HUES6 (cell line): Measurements from ENCODE around the gene GAD1.
A peak's percentile ranks its signal among the peaks of the same experiment; 100 is the strongest.

ENCODE experiments used
- H3K27ac ChIP-seq: 2 replicates; pipeline ENCODE4 v1.7.0; 2013; ENCODE audit warnings: low read depth, mild to moderate bottlenecking, low read length, inconsistent platforms
- H3K27me3 ChIP-seq: 2 replicates; pipeline ENCODE4 v1.6.1; 2013; ENCODE audit warnings: low read length; ENCODE audit not compliant: control insufficient read depth, insufficient read depth
- H3K36me3 ChIP-seq: 2 replicates; pipeline ENCODE4 v1.6.1; 2013; ENCODE audit warnings: low read length; ENCODE audit not compliant: control insufficient read depth, insufficient read depth
- H3K4me1 ChIP-seq: 2 replicates; pipeline ENCODE4 v1.6.1; 2013; ENCODE audit warnings: low read length; ENCODE audit not compliant: control insufficient read depth, insufficient read depth
- H3K4me3 ChIP-seq: 2 replicates; pipeline ENCODE4 v1.5.1; 2013; ENCODE audit warnings: low read depth, low read length
- H3K9ac ChIP-seq: one replicate; pipeline ENCODE4 v1.6.1; 2013; ENCODE audit warnings: mild to moderate bottlenecking, low read length
- H3K9me3 ChIP-seq: 2 replicates; pipeline ENCODE4 v1.6.1; 2013; ENCODE audit warnings: low read depth, low read length; ENCODE audit not compliant: control insufficient read depth, insufficient read depth

Gene GAD1

DNA sequence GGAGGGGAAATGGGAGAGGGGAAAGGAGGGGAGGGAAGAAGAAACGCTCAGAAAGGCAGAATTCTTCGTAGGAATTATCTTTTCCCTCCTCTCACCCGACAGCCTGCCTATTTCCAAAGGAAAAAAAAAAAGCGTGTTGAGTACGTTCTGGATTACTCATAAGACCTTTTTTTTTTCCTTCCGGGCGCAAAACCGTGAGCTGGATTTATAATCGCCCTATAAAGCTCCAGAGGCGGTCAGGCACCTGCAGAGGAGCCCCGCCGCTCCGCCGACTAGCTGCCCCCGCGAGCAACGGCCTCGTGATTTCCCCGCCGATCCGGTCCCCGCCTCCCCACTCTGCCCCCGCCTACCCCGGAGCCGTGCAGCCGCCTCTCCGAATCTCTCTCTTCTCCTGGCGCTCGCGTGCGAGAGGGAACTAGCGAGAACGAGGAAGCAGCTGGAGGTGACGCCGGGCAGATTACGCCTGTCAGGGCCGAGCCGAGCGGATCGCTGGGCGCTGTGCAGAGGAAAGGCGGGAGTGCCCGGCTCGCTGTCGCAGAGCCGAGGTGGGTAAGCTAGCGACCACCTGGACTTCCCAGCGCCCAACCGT, at the start of gene GAD1:
Gene GAD1 (plus strand): TSS at position 384 of the 589 bp plus-strand sequence. CDS start 1,705 bp downstream, outside the sequence.
- H3K9me3 ChIP-seq: no peaks in the 10 kb centered on the region
- peak within 1 kb of the TSS; percentile 76 for H3K4me3 ChIP-seq
- peaks cover 42% of the 10 kb centered on the region for H3K4me1 ChIP-seq
- H3K36me3 ChIP-seq: peaks cover 5% of the 10 kb centered on the region; the same call in 1 of the 2 replicates
- H3K27me3 ChIP-seq: peaks cover 86% of the 10 kb centered on the region
- H3K9ac ChIP-seq: peak within 1 kb of the TSS; percentile 90
- peak within 1 kb of the TSS; percentile 22; the same call in 1 of the 2 replicates for H3K27ac ChIP-seq

DNA sequence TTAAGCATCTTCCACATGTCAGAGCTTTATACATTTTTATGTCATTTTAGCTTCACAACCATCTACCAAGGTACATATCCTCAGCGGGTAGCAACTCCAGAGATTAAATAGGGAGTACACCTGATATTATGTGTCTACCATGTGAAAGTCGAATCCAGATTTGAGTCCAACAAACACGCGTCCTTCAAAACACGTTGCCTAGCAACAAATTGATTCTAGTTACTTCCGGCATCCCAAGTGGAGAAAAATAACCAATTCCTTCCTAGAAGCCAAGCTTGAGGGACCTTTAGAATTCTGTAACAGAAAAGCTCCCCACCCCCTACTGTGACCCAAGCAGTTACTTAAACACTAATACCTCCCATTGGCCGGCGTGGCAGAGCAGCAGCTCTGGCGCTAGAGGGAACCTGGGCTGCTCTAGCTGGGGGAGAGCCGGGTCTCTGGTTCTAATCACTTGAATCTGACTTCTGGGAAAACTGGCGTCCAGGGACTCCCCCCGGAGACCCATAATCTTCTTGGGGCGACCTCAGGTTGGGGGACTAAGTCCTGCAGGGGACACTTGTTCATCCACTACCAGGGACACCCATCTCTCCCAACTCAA, 46.6 kb upstream of the GAD1 start, which contains the start of gene ERICH2:
Gene ERICH2 (plus strand): TSS at position 371 of the 598 bp plus-strand sequence. CDS start 304 bp downstream, outside the sequence.
- Histone ChIP-seq H3K36me3 (no peaks in the 10 kb centered on the region), H3K27ac (peak within 1 kb of the TSS; percentile 80), H3K9ac (peak within 1 kb of the TSS; percentile 91), H3K4me3 (peak within 1 kb of the TSS; percentile 80), H3K4me1 (peaks cover 16% of the 10 kb centered on the region), H3K27me3 (no peaks in the 10 kb centered on the region), H3K9me3 (no peaks in the 10 kb centered on the region)

DNA sequence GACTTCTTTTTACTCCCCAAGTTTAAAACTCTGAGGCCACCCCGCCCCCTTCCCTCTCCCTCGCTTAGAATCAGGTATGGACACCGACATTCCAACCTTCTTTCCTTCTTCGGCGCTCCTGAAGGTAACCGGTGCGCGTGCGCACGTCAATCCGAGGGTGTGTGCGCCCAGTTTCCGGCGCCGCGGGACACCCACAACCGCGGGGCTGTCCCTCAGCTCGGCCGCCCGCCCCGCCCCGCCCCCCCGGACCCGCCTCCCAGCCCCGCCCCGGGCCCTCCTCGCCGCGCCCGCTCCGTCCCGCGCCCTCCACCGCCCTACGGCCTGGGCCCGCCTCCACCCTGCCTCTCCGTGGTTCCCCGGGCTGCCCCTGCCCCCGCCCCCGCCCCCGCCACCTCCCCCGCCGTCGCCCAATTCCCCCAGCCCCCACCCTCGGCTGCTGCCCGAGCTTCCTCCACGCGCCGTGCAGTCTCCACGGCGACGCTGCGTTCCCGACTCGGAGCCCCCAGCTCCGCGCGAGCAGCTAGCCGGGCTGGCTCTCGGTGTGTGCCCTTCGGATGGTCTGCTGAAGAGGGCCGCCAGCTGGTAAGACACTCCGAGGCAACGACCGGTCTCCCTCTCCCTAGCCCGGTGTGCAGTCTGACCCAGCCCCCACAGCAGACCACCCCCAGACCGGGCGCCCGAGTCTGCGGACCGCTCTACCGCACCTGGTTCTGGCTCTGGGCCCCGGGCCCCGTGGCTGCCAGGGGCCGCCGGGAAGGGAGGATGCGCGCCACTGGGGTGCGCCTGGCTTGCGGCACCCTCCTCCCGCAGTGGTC, 45.9 kb upstream of the GAD1 start:
- H3K4me3 ChIP-seq: peak overlapping the region; percentile 80

DNA sequence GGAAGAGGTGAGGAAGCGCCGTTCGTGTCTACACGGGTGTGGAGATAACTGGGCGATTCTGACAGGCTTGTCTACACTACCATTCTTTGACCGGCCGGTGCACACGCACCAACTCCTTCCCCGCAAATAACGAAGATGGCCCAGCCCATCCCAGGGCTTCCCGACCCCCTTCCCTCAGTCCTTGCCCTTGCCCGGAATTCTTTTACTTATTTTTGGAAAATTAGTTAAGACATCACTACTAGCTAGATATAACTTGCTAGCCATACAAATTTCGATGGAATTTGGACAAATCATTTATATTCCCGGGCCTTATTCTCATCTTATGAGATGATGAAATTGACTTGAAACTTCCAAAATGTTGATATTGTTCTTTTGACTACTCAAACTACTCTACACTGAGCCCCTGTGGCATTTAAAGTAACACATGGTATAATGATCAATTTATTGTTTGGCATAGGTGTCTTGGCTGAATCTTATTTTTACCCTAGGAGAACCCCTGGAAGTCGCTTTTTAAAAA, 45.2 kb upstream of the GAD1 start:
- Histone ChIP-seq H3K9ac (peak overlapping the region; percentile 91), H3K27ac (peak overlapping the region; percentile 40; the same call in 1 of the 2 replicates), H3K4me3 (peak overlapping the region; percentile 80), H3K36me3 (no peaks in the 10 kb centered on the region), H3K9me3 (no peaks in the 10 kb centered on the region), H3K27me3 (no peaks in the 10 kb centered on the region), H3K4me1 (peaks cover 10% of the 10 kb centered on the region)

More for the DNA sequence above, 45.9 kb upstream of the GAD1 start:
- no peaks in the 10 kb centered on the region for H3K27me3 ChIP-seq
- peak overlapping the region; percentile 91 for H3K9ac ChIP-seq
- no peaks in the 10 kb centered on the region for H3K36me3 ChIP-seq
- peaks cover 10% of the 10 kb centered on the region for H3K4me1 ChIP-seq
- H3K9me3 ChIP-seq: no peaks in the 10 kb centered on the region
- peak overlapping the region; percentile 80 for H3K27ac ChIP-seq

DNA sequence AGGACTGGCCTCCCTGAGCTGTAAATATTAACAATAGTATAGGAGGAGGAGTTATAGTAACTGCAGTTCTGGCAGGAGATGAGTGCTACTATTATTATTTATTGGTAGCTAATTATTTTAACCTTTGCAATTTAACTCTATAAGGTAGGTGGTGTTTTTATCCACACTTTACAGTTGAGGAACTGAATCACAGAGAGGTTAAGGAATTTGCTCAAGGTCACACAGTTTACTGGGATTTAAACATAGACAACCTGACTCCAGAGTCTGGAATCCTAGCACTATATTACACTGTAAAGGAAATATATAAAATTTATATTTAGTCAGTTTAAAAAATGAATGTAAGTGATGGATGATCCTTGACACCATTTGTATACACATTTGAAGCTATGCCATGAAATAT, 44.4 kb upstream of the GAD1 start:
- H3K4me3 ChIP-seq: peak overlapping the region; percentile 80; the same call in 1 of the 2 replicates
- no peaks in the 10 kb centered on the region for H3K36me3 ChIP-seq
- no peak overlapping the region for H3K27ac ChIP-seq
- peaks cover 6% of the 10 kb centered on the region; the same call in 1 of the 2 replicates for H3K4me1 ChIP-seq
- no peaks in the 10 kb centered on the region for H3K27me3 ChIP-seq
- H3K9ac ChIP-seq: no peak overlapping the region
- H3K9me3 ChIP-seq: no peaks in the 10 kb centered on the region

DNA sequence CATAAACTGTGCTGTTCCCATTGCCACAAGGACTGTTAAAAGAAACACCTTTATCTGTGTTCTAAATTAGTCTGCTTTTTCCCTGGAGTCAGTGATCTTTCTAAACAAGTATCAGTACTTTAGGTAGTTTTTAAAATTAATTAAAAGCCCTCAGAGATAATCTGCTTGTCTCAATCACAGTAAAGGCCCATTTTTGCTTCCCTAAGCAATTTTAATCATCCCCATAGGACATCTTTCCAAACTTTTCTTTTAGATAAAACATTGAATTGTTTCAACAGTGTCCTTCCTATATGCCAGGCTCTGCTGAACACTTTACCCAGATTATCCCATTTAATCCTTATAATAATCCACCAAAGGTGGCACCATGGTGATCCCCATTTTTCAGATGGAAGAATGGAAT, 42.6 kb upstream of the GAD1 start:
- Histone ChIP-seq H3K9me3 (no peaks in the 10 kb centered on the region), H3K9ac (no peak overlapping the region), H3K36me3 (no peaks in the 10 kb centered on the region), H3K27ac (no peak overlapping the region), H3K4me3 (no peak overlapping the region), H3K4me1 (peaks cover 16% of the 10 kb centered on the region), H3K27me3 (no peaks in the 10 kb centered on the region)

DNA sequence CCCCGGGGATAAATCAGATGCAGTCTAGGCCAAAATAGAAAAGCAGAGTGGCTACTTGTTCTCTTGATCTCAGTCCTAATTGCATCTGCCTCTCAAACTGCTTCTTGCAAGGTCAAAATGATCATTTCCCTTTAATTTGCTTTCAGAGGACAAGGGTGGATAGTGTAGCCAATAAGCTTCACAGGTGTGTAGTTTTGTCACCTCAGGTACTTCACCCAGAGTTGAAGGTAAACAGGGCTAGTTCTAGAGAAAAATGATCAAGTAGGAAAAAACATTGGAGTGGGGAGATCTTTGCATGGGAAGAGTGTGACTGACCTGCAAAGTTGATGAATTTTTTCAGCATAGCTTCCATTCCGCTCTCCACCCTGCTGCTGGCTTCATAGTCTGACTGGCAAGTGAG, 37.8 kb upstream of the GAD1 start:
- no peak overlapping the region for H3K27ac ChIP-seq
- H3K4me3 ChIP-seq: no peak overlapping the region
- no peaks in the 10 kb centered on the region for H3K27me3 ChIP-seq
- H3K9ac ChIP-seq: no peak overlapping the region
- peaks cover 11% of the 10 kb centered on the region for H3K4me1 ChIP-seq
- H3K36me3 ChIP-seq: 0 out of 2 replicates have a peak, but pooled peaks cover 4% of the 10 kb centered on the region
- H3K9me3 ChIP-seq: no peaks in the 10 kb centered on the region

DNA sequence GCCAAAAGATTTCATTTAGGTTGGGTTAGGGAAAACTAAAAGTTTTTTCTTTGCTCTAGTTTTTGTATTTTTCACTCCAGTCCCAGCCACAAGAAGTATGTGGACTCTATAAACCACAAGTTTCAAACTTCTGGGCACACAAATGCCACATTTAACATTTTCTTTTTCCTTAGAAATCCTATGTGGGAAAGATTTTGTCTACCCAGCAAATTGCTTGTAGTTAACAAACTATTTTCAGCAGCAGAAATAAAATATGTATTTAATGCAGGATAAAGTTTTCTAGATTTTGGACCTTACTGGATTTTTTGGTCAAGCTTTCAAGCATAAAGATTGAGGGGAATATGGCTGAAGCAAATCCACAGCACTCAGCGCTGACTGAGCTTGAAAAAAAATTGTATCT, 37.4 kb upstream of the GAD1 start:
- Histone ChIP-seq H3K9ac (no peak overlapping the region), H3K36me3 (0 out of 2 replicates have a peak, but pooled peaks cover 4% of the 10 kb centered on the region), H3K4me1 (peaks cover 11% of the 10 kb centered on the region), H3K4me3 (no peak overlapping the region), H3K27me3 (no peaks in the 10 kb centered on the region), H3K27ac (no peak overlapping the region), H3K9me3 (no peaks in the 10 kb centered on the region)

DNA sequence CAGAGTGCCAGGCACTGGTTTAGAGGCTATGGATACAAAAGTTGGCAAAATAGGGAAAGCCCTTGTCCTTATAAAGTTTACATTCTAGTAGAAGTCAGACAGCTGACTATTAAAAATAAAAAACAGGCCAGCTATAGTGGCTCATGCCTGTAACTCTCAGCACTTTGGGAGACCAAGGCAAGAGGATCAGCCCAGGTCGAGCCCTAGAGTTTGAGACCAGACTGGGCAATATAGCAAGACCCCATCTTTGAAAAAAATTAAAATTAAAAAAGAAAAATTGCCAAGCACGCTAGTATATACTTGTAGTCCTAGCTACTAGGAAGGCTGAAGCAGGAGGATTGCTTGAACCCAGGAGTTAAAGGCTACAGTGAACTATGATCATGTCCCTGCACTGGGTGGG, 34.0 kb upstream of the GAD1 start:
- Histone ChIP-seq H3K9me3 (no peaks in the 10 kb centered on the region), H3K4me3 (no peak overlapping the region), H3K27ac (no peak overlapping the region), H3K4me1 (peaks cover 6% of the 10 kb centered on the region), H3K9ac (no peak overlapping the region), H3K27me3 (no peaks in the 10 kb centered on the region), H3K36me3 (peaks cover 4% of the 10 kb centered on the region; the same call in 1 of the 2 replicates)

DNA sequence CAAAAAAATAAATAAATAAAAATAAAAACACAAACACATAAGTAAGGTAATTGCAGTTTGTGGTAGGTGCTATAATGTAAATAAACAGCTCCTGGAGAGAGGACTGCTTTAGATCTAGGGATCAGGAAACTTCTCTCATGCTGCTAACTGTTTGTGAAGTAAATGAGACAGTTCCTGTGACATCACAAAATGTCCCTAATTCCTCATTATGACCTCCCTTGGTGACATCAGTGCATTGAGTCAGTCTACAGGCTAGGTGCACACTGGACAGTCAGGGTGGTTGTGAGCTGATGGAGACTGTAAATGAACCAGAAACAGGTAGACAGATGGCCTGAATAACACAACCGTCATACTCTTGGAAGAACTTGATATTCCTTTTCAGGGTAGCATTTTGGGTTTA, 33.1 kb upstream of the GAD1 start:
- Histone ChIP-seq H3K9me3 (no peaks in the 10 kb centered on the region), H3K27me3 (no peaks in the 10 kb centered on the region), H3K27ac (no peak overlapping the region), H3K36me3 (peaks cover 4% of the 10 kb centered on the region; the same call in 1 of the 2 replicates), H3K9ac (no peak overlapping the region), H3K4me1 (peaks cover 4% of the 10 kb centered on the region), H3K4me3 (no peak overlapping the region)
